Thoracic aorta (tissue), 2 donors: ENCODE measurements around the gene MRPL34. TPM values are rescaled to one million over a fixed set of nuclear protein-coding genes. Genes with fewer than 3 reads are reported as not detected.

Source experiments
- ATAC-seq: fragments of 150-250 bp; one replicate; pipeline ENCODE4 v1.8.0; 2017; ENCODE audit warnings: low read depth; ENCODE audit not compliant: insufficient number of reproducible peaks, low FRiP score
- DNase-seq: peaks from one replicate; pipeline ENCODE4 v3.0.0-alpha.2; 2020; ENCODE audit warnings: low spot score
- H3K27ac ChIP-seq, 2 donors: fragments of 200-600 bp; sonication (generic); 1 replicate in 1 of 2; 2 replicates in 1 of 2; pipeline ENCODE4 v1.5.1; 2016; ENCODE audit warnings: mild to moderate bottlenecking in 2 of 2, moderate library complexity in 2 of 2
- H3K27me3 ChIP-seq: fragments of 200-600 bp; sonication (generic); replicated peaks from 2 replicates; pipeline ENCODE4 v1.6.0; 2016; ENCODE audit warnings: mild to moderate bottlenecking; ENCODE audit not compliant: insufficient read depth
- H3K36me3 ChIP-seq: fragments of 200-600 bp; sonication (generic); one replicate; pipeline ENCODE4 v1.5.1; 2016
- H3K4me1 ChIP-seq, 2 donors: fragments of 200-600 bp; sonication (generic); 1 replicate in 1 of 2; 2 replicates in 1 of 2; pipeline versions ENCODE4 v1.5.1 to v1.6.0; 2016; ENCODE audit warnings: low read depth in 2 of 2, mild to moderate bottlenecking in 1 of 2; ENCODE audit not compliant: control insufficient read depth in 1 of 2
- H3K4me3 ChIP-seq: fragments of 200-600 bp; sonication (generic); 2 replicates; pipeline ENCODE4 v1.5.1; 2016; ENCODE audit warnings: mild to moderate bottlenecking
- H3K9me3 ChIP-seq: fragments of 200-600 bp; sonication (generic); 2 replicates; pipeline ENCODE4 v1.5.1; 2016
- CTCF ChIP-seq: fragments of 200-600 bp; sonication (generic); IDR thresholded peaks from one replicate; pipeline ENCODE4 v1.5.1; 2019; ENCODE audit warnings: antibody characterized with exemption
- total RNA-seq, 2 donors: library from RNA; depleted of rRNA; stranded (reverse); fragments of >200 nt; gene quantifications; one replicate each; pipeline versions ENCODE4 v1.1.0 to v1.2.3, GENCODE V29; 2016

Gene MRPL34
- total RNA-seq, 2 donors from 2014 or later = 132 to 140 TPM

DNA sequence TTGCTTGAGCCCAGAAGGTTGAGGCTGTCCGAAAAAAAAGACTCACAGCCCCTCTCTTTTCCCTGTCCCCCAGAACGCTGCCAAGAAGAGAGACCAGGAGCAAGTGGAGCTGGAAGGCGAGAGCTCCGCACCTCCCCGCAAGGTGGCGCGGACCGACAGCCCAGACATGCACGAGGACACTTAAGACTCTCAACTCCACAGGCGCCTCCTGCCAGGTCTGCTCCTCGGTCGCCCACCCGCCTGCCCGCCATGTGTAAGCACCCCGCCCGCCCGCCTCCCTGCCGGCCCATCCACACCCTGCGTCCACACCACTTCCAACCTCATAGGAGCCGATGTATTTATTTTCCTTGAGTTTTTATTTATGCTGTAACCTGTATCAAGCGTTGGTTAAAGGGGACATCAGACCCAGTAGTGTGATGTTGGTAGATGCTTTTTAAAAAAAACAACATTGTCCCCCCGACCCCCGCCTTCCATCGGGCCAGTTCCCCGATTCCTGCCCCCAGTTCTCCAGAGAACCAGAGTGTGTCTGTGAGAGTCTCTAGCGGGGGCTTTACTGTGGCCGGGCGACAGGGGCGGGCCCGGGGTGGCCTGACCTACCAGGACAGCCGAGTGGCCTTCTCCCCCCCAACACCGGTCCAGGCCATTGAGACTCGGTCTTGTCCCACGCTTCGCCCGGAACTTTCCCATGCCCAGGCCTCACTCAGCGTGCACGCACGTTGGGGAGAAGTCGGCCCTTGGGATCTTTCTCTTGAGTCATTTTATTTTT, 14.0 kb downstream of the MRPL34 start:
- peaks cover 9 to 16% of the 10 kb centered on the region in 2 donors for H3K4me1 ChIP-seq
- ATAC-seq (no peak), DNase-seq (no peak)
- peaks cover 31% of the 10 kb centered on the region for H3K36me3 ChIP-seq
- H3K27me3 ChIP-seq = no peaks in the 10 kb centered on the region
- H3K27ac ChIP-seq = no peak overlapping the region
- TF ChIP-seq CTCF = no peak
- H3K9me3 ChIP-seq = no peaks in the 10 kb centered on the region
- H3K4me3 ChIP-seq = no peak overlapping the region

GRCh38 chr19:17320435-17320834, 14.8 kb downstream of the MRPL34 start:
- H3K27ac ChIP-seq = no peak overlapping the region
- peaks cover 30% of the 10 kb centered on the region for H3K36me3 ChIP-seq
- H3K9me3 ChIP-seq = no peaks in the 10 kb centered on the region
- TF ChIP-seq CTCF = no peak
- ATAC-seq = no peak
- no peak for DNase-seq
- H3K27me3 ChIP-seq = no peaks in the 10 kb centered on the region
- no peak overlapping the region for H3K4me3 ChIP-seq
- peaks cover 9 to 21% of the 10 kb centered on the region in 2 donors for H3K4me1 ChIP-seq

- Histone ChIP-seq H3K27me3 (no peaks in the 10 kb centered on the region), H3K9me3 (no peaks in the 10 kb centered on the region), H3K27ac (peak overlapping the region in 1 of 2 donors; percentile 17), H3K36me3 (peaks cover 21% of the 10 kb centered on the region), H3K4me3 (no peak overlapping the region), H3K4me1 (peaks cover 17 to 36% of the 10 kb centered on the region in 2 donors)
- TF ChIP-seq CTCF = no peak
- ATAC-seq = no peak
- DNase-seq = no peak
Observed at GRCh38 chr19:17321655-17322489, 16.2 kb downstream of the MRPL34 start.

GRCh38 chr19:17322854-17323253, 17.2 kb downstream of the MRPL34 start:
- Histone ChIP-seq H3K27me3 (no peaks in the 10 kb centered on the region), H3K4me3 (peak overlapping the region; percentile 36), H3K36me3 (peaks cover 21% of the 10 kb centered on the region), H3K4me1 (peaks cover 17 to 41% of the 10 kb centered on the region in 2 donors), H3K9me3 (no peaks in the 10 kb centered on the region), H3K27ac (peak overlapping the region in 1 of 2 donors; percentile 17)
- ATAC-seq (no peak), DNase-seq (no peak)
- no peak for TF ChIP-seq CTCF

GRCh38 chr19:17323300-17323963, 17.8 kb downstream of the MRPL34 start:
- Histone ChIP-seq H3K36me3 (peaks cover 21% of the 10 kb centered on the region), H3K4me1 (peaks cover 17 to 41% of the 10 kb centered on the region in 2 donors), H3K27me3 (no peaks in the 10 kb centered on the region), H3K9me3 (no peaks in the 10 kb centered on the region), H3K4me3 (peak overlapping the region; percentile 36), H3K27ac (no peak overlapping the region)
- ATAC-seq (no peak), DNase-seq (no peak)
- TF ChIP-seq CTCF = no peak
